NCI-H345 (cell line): Measurements from ENCODE around the gene IDH2.

Experiments used
- DNase-seq: peaks from one replicate; lab custom pipeline; 2025; lab: John Stamatoyannopoulos, UW

The IDH2 gene

GRCh38 chr15:90043530-90044010, 58.7 kb downstream of the IDH2 start:
- no peak for DNase-seq

DNA sequence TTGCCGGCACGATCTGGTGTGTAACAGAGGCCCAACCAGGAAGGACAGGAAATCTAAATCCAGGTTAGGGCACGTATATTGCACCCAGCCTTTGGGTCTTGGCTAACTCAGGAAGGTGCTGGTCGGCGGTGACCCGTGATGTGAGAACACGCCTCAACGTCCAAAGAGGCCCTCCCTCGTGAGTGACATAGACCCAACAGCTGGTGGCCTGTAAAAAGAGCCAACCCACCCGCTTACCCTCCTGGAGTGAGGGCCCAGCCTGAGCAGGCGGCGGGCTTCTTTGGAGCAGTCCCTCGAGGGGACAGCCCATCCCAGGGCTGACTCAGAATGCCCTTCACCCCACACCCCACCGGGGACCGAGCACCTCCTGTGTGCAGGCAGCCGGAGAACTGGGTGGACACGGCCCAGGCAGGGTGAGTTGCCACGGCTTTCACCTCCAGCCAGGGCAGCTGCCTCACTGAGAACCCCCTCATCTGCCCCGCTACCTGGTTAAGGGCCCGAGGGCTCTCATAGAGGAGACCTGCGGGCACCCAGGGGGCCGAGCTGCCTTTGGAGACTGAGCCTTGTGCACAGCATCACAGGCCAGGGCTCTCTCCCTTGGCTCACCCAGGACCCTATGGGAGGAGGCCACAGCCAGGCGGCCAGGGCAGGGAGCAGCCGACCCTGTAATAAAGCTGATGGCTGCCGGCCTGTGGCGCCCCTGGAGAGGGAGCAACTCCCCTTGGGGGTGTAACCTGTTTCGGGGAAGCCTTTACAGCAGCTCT, 59.3 kb downstream of the IDH2 start:
- DNase-seq = no peak

GRCh38 chr15:90042356-90042755, 59.9 kb downstream of the IDH2 start:
- DNase-seq = no peak

DNA sequence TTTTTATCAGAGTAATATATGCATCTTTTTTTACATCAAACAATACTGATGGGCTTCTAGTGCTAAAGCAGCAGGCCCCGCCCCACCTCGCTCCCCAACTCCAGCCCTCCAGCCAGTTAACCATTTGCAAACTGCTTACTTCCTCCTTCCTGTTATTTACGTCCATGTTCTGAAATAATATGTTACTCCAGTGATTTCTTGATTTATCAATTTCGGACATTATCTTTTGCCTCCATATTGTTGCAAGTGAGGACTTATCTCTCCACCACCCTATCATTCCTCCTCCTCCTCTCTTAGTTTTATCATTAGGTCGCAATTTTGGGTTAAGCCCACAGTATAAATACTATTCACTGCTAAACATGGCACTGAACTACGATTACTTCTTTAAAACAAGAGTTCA, 61.6 kb downstream of the IDH2 start:
- DNase-seq = no peak

GRCh38 chr15:90039996-90040395, 62.3 kb downstream of the IDH2 start:
- no peak for DNase-seq

DNA sequence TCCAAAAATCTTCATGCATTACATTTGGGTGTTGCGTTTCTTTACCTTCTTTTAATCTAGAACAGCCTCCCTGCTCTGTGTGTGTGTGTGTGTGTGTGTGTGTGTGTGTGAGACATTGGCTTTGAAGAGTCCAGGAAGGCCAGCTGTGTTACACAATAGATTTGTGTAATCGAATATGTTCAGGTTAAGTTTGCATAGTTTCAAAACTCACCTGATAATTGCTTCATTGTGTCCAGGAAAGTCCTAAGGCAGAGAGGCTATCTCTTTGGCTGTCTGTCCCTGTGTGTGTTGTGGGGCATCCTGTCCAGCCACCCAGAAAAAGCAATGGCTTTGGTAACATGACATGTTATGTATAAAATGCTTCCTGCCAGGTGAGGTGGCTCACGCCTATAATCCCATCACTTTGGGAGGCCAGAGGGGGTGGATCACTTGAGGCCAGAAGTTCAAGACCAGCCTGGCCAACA, 63.6 kb downstream of the IDH2 start:
- DNase-seq = no peak

DNA sequence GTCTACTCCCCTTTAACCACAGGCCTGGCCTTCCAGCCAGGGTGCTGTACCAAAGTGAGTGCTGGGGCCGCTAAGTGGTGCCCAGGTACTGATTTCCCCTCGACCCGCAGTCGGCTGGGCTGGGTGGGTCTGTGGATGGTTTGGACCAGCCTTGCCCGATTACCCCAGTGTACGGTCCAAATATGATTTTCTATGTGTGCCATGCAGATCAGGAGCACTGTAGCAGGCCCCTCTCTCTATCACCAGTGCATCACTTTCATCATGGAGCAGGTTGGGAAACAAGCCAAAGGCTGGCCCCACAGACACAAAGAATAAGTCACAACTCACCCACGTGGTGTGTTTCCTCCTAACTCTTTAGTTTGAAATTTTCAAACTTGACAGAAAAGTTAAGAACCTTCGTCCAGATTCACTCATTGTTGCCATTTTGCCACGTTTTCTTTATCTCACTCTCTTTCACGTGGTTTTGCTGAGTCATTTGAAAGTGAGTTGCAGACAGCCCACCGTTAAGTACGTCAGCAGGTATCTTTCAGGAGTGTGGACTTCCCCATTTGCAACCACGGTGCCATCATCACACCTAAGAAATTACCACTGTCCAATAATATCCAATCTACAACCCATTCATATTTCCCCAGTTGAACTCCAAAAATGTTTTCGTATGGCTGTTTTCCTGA, 64.2 kb downstream of the IDH2 start:
- no peak for DNase-seq

- DNase-seq = no peak
Observed at GRCh38 chr15:90037511-90037860, 64.8 kb downstream of the IDH2 start.

GRCh38 chr15:90036806-90037510, 65.3 kb downstream of the IDH2 start:
- no peak for DNase-seq

DNA sequence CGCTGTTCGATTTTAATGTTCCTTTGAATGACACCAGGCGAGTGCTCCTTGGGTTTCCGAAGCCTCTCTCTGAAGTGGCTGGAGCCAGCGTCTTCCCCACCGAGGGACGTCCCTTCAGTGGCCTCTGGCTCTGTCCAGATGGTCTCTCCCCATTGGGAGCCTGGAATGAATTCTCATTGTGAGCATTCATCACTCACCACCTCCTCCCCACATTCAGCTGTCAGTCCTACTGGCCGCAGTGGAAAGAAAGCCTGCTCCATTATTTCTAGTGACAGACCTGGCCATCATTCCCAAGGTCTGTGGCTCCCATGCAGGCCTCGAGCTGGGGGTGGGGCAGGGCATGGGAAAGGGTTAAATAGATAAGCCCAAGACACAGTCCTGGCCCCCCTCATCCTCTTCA, 65.9 kb downstream of the IDH2 start:
- DNase-seq = no peak

DNA sequence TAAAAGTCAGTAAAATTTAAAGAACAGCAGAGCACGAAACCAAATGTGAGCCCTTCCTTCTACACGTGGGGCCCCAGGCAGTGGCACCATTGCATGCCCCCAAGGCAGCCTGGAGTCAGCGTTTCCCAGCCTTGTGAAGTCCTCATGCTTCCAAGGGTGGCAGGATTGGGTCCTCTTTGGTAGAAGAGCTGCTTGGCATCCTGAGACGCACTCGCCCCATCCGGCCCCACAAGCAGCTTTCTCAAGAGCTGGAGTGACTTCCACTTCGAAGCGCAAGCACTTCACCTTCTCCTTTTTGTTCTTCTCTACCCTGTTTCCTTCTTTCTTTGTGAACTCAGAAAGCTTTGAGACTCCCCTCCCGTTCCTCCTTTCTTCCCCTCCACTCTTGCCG, 66.4 kb downstream of the IDH2 start:
- DNase-seq = no peak

DNA sequence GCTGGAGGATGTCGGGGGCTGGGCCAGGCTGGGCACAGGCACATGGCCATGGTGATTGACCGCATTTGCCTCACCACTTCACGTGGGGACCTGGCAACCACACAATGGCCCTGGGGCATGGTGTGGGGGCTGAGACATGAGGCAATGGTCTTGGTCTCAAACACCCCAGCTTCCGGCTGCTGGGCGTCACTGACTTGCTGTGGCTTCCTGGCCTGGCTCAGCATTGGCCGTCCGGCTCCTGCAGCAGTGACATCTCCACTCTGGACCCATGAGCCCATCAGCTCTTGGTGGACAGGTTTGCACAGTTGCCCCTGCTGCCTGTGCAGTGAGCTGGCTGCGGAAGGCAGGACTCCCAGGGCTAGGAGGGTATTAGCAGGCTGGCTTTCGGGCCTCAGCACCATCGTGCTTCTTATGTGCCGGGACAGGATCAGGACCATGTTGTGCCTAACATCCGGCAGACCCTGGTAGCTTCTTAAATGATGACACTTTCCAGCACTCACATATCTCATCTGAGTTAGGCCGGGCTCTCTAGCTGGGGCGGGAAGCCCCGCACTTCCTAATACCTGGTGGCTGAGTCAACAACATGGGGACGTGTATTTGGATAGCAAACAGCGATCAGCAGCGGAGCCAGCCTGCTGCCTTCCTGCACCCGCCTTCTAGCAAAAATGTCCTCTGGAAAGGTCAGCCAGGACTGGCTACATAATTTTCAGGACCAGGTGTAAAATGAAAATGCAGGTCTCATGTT, 67.0 kb downstream of the IDH2 start:
- peak; percentile 17 for DNase-seq

DNA sequence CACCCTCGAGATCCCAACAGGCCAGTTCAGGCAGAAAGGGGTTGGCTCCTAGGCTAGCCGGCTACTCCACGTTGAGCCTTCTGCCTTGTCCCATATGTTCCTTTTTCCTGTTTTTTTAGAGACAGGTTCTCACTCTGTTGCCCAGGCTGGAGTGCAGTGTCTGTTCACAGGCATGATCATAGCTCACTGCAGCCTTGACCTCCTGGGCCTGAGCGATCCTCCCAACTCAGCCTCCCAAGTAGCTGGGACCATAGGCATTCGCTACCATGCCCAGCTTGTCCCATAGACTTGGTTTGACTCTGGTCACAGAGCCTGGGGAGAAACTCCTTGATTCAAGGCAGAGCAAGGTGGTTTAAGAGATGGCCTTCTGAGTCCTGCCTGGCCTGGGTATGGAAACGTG, 68.8 kb downstream of the IDH2 start:
- no peak for DNase-seq
